Stomach (tissue), 4 donors: Measurements from ENCODE around the gene UBE2V1.

Experiments used
- CTCF ChIP-seq, 7 experiments: fragments of 450-650 bp in 4 of 7; fragments of 200-600 bp in 3 of 7; sonication (generic) in 3 of 7; IDR thresholded peaks; one replicate each; pipeline ENCODE4 v1.5.1; 2016 to 2019; ENCODE audit warnings: antibody characterized with exemption in 7 of 7, control low read depth in 2 of 7, mild to moderate bottlenecking in 1 of 7
- POLR2A ChIP-seq, 4 donors: fragments of 450-650 bp; IDR thresholded peaks; one replicate each; pipeline ENCODE4 v1.6.1; 2016; ENCODE audit warnings: antibody characterized with exemption in 4 of 4, control low read depth in 2 of 4, mild to moderate bottlenecking in 1 of 4, moderate library complexity in 1 of 4
- POLR2AphosphoS5 ChIP-seq, 3 donors: sonication (generic); formaldehyde crosslinking; IDR thresholded peaks; one replicate each; pipeline ENCODE4 v1.6.1; 2016; ENCODE audit warnings: antibody characterized with exemption in 3 of 3

- no peak for TF ChIP-seq CTCF (IDR thresholded peaks at IDR 0.05)
- no peak for TF ChIP-seq POLR2A (IDR thresholded peaks at IDR 0.05)
- no peak for TF ChIP-seq POLR2AphosphoS5 (IDR thresholded peaks at IDR 0.05)
Observed at GRCh38 chr20:50146214-50146613, 33.3 kb upstream of the UBE2V1 start.
